ENCODE results near the gene SMARCC1.

SMARCC1 gene

DNA sequence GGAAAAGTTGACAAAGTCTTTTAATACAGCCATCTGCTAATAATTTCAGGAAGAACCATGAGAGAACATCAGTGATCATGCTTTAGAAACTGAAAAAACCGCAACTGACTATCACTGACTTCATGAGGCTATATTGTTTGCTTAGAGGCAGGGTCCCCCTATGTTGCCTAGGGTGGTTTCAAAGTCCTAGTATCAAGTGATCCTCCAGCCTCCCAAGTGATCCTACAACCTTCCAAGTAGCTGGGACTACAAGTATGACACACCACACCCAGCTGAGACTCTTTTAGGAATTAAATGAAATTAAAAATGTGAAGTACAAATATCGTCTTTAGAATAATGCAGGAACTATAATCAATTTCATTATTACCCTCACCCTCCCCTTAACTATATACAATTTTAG is 144.8 kb downstream of the SMARCC1 start:
- no peak for DNase-seq (ENCODE audit: low read depth in 1 of 2, low spot score in 1 of 2)

DNA sequence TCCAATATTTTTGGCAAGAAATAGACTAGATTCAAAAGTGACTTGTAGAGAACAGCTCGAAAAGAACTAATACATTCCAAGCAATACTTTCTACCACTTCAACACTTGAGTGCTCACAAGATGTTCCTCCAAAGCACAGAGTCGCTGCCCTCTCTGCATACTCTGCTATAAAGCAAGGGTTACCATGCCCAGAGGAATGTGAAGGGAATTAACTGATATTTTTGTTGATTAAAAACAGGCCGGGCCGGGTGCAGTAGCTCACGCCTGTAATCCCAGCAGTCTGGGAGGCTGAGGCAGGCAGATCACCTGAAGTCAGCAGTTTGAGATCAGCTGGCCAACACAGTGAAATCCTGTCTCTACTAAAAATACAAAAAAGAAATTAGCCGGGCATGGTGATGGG is 145.5 kb downstream of the SMARCC1 start:
- DNase-seq (ENCODE audit: low read depth in 1 of 2, low spot score in 1 of 2), result no peak

DNA sequence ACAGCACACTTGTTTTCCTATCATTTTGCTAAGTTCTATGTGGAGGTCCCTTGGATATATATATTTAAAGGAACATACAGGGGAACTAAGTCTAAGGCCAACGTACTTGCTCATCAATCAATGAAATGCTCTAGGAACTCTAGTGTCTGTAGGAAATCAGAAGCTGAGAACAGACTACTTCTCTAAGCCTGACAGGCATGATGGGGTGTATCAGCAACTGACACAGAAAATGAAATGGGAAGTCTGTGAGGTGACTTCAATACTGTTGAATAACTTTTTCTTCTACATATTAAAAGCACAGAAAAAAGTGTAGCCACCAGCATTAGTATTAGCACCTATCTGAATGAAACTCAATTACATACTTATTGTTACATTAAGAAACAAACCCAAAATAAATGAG is 146.2 kb downstream of the SMARCC1 start:
- DNase-seq (ENCODE audit: low read depth in 1 of 2, low spot score in 1 of 2), result no peak

DNA sequence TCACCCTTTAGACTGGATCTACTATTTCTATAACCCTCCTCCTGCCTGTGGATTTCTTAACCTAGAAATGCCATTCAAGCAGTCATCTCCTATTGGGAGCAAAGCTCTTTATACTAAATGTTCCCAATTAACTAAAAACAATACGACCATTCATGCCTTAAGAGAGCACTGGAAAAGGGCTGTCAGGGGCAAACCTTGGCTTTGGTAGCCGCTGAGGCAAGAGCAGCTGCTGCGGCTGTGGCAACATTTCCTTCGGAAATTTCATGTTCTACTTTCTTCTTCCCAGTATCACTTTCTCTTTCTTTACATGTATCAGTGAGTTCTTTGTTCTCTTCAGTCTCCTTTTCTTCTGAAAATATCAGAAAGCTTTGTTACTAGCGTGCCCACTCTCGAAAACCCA is 146.7 kb downstream of the SMARCC1 start:
- no peak for DNase-seq (ENCODE audit: low read depth in 1 of 2, low spot score in 1 of 2)

GRCh38 chr3:47630810-47631209 is 150.9 kb downstream of the SMARCC1 start:
- DNase-seq (ENCODE audit: low read depth in 1 of 2, low spot score in 1 of 2), result no peak

GRCh38 chr3:47629770-47630169 is 151.9 kb downstream of the SMARCC1 start:
- DNase-seq (ENCODE audit: low read depth in 1 of 2, low spot score in 1 of 2), result no peak

DNA sequence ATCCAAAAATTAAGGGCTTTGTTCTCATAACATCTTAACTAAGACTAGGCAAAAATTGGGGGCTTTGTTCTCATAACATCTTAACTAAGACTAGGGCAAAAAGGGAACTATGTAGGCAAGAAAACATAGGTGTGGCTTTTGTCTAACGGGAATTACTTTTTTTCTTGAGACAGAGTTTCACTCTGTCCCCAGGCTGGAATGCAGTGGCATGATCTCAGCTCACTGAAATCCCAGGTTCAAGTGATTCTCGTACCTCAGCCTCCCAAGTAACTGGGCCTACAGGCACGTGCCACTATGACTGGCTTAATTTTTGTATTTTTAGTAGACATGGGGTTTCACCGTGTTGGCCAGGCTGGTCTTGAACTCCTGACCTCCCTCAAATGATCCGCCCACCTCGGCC is 153.3 kb downstream of the SMARCC1 start:
- no peak for DNase-seq (ENCODE audit: low read depth in 1 of 2, low spot score in 1 of 2)

GRCh38 chr3:47622671-47623461 is 158.8 kb downstream of the SMARCC1 start:
- no peak for DNase-seq (ENCODE audit: low read depth in 1 of 2, low spot score in 1 of 2)

DNA sequence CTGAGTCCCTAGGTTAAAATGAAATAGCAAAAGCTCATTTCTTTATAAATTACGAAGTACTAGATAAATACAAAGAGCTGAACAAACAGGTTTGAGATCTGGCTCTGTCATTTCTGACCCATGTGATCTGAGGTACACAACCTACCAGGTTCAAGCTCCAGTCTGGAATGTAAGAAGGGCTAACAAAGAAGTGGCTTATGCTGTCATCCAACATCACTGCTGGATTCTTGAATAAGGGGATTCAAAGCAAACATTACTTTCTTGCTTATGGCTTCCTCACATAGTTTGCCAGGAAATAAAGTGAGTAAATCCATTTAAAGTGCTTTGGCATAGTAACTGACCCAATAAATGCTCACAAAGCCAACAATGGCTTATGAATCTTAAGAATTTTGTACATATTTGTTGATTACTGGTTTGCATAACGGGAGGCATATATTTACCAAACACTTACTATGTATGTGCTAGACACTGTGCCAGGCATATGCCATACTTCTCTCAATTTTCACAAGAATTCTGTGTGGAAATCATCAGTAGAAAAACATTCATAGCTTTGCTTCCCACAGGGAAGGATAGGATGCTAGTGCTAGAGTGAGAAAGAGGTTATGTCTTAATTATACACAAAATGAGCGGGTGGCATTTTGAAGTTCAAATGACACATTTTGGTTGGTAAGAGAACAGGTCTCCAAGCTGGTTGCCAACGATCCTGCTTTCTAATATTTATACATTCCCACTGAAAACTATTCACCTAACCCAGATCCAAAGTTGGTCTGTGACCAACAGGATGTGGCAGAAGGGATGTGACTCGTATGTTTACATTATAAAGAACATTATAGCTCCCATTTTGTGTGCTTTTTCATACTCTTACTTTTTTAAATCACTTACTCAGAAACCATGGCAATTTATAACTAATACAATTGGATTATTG is 164.3 kb downstream of the SMARCC1 start:
- DNase-seq (ENCODE audit: low read depth in 1 of 2, low spot score in 1 of 2), result no peak

DNA sequence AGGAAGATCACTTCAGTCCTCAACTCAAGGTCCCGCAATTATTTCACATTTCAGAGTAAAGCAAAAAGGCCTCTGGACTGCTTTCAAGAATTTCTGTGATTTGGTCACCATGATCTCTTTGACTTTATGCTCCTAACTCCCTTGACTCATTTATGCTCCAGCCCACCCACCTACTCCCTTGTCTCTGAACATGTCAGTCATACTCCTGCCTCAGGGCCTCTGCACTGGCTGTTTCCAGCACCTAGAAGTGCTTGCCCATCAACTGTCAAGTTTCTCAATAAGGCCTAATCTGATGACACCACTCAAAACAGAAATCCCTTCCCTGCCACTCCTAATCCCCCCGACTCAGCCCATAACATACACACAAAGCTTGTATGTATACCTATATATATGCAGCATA is 166.9 kb downstream of the SMARCC1 start:
- DNase-seq (ENCODE audit: low read depth in 1 of 2, low spot score in 1 of 2), result no peak

- no peak for DNase-seq (ENCODE audit: low read depth in 1 of 2, low spot score in 1 of 2)
Observed at GRCh38 chr3:47613722-47614121, 168.0 kb downstream of the SMARCC1 start.

DNA sequence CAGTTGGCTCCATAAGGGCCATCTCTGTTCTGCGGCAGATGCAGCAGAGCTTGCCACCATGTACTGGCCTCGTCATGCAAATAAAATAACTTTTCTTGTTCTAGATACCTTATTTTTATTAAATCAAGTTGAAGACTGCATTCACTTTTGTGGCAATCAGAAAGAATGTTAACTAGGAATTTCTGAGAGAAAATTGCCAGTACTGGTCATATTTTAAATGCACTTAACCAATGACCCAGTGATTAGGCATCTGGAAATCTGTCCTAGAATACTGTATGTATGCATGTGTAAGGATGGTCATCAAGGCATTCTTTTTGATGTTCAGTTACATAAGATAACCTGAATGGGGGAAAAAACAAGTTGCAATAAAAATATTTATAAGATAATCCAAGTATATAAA is 168.8 kb downstream of the SMARCC1 start:
- DNase-seq (ENCODE audit: low read depth in 1 of 2, low spot score in 1 of 2), result no peak

DNA sequence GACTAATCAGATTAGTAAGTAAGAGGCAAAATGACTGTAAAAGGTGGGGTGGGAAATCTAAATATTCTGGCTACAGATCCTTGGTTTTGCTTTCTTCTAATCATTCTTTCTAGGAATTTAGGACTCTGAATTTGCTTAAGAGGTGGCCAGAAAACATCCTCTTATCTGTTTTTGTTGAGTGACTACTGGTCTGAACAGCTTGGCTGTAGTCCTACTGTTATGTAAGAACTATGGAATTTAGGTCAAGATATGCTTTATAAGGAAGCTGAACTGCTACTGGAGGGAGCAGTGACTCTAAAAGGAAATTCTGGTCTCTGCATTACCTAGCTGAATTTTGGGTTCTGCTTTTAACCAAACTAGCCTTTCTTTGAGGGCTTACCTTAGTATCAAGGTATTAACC is 169.5 kb downstream of the SMARCC1 start:
- DNase-seq (ENCODE audit: low read depth in 1 of 2, low spot score in 1 of 2), result no peak

GRCh38 chr3:47611576-47611975 is 170.1 kb downstream of the SMARCC1 start:
- DNase-seq (ENCODE audit: low read depth in 1 of 2, low spot score in 1 of 2), result no peak

DNA sequence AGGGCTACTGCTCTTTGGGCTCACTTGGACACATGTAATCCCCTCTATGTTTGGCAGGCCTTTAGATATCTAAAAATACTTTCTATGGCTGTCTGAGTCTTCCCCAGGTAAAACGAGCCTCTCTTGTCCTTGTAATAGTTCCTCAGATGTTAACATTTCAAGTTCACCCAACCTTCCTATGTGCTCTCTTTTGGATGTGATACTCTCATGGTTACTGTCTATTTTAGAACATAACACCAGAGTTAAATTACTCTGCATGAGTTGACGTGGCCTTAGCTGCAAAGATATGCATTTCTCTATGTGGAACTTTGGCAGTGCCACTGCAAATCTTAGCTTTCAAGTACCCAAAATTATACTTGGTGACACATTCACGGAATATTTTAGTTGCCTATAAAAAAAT is 171.1 kb downstream of the SMARCC1 start:
- no peak for DNase-seq (ENCODE audit: low read depth in 1 of 2, low spot score in 1 of 2)

- DNase-seq (ENCODE audit: low read depth in 1 of 2, low spot score in 1 of 2), result no peak
Observed at GRCh38 chr3:47607335-47607734, 174.4 kb downstream of the SMARCC1 start.

GRCh38 chr3:47606165-47606564 is 175.5 kb downstream of the SMARCC1 start:
- DNase-seq (ENCODE audit: low read depth in 1 of 2, low spot score in 1 of 2), result no peak

DNA sequence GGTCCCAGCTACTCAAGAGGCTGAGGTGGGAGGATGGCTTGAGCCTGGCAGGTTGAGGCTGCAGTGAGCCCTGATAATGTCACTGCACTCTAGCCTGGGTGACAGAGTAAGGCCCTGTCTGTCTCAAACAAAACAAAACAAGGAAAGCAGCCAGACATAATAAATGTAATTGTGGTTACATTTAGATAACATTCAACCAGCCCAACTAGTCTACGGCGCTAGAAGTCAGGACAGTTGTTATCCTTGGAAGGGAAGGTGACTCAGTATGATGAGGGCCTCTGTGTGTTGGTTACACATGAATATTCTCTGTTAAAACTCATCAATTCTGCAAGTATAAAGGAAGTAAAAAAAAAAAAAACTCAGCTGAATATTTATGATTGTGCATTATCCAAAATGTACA is 176.0 kb downstream of the SMARCC1 start:
- DNase-seq (ENCODE audit: low read depth in 1 of 2, low spot score in 1 of 2), result no peak

- DNase-seq (ENCODE audit: low read depth in 1 of 2, low spot score in 1 of 2), result no peak
Observed at GRCh38 chr3:47604145-47604544, 177.5 kb downstream of the SMARCC1 start.

DNA sequence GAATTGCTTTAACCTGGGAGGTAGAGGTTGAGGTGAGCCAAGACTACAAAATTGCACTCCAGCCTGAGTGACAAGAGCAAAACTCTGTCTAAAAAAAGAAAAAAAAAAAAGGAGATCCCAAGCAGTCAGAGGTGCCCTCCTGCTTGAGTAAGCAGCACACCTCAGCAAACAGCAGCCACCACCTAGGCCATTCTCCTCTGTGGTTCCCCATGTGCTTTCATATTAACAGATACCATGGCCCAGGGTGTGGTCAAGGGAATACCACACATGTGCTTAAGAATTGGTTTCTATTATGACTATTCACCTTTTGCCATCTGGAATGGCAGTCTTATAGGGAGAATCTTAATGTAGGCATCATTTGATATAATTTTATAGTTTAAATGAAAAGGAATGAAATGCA is 178.4 kb downstream of the SMARCC1 start:
- DNase-seq (ENCODE audit: low read depth in 1 of 2, low spot score in 1 of 2), result no peak

GRCh38 chr3:47601281-47601680 is 180.4 kb downstream of the SMARCC1 start:
- DNase-seq (ENCODE audit: low read depth in 1 of 2, low spot score in 1 of 2), result no peak

DNA sequence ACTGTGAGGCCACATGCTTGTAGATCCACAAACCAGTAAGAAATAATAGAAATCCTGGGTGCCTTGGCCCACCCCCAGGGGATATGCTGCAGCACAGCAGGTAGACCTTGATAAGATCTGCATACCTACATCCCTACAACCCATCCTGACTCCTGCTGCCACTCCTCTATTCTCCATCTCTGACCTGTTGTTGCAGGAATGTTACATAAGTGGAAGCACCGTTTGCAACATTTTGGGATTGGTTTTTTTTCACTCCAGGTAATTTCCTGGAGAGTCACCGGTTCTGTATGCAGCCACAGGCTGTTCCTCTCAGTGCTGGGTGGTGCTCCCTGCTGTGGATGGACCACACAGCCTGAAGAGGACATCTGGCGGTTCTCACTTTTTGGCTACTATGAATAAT is 186.9 kb downstream of the SMARCC1 start:
- no peak for DNase-seq (ENCODE audit: low read depth in 1 of 2, low spot score in 1 of 2)
